Measurements from ENCODE around the gene NUDT4. TPM values are rescaled to one million over a fixed set of nuclear protein-coding genes. Genes with fewer than 3 reads are reported as not detected.

The NUDT4 gene
- polyA plus RNA-seq, 1 donor (not counting 4 experiments of a cell fraction or from before 2014, with no cell fraction given) = 33.2 TPM

DNA sequence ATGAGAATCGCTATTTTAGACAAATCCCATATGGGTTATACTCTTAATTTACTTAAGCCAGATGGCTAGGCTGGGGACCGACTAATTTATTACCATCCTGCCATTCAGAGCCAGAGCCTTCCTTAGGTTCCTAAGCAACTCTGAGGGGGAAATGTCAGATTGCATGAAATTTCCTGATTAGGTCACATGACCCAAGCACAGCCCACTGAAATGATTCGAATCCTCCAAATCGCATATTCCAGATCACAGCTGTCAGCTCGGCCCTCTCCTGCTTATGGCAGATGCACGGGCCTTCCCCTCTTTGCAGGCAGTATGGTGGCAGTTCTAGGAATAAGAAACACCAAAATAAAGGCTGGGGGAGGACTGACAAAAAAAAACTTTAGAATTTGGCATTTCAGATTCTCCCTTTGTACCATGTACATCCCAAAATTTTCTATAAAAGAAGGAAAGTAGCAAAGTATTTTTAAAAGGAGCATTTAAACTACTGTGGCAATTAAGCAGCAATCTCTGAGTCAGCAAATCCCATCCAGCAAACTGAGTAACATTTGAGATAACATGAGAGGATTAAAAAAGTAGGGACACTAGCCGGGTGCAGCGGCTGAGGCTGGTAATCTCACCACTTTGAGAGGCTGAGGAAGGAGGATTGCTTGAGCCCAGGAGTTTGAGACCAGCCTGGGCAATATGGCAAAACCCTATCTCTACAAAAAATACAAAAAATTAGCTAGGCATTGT, 30.5 kb upstream of the NUDT4 start:
- FAIRE-seq = no peak

DNA sequence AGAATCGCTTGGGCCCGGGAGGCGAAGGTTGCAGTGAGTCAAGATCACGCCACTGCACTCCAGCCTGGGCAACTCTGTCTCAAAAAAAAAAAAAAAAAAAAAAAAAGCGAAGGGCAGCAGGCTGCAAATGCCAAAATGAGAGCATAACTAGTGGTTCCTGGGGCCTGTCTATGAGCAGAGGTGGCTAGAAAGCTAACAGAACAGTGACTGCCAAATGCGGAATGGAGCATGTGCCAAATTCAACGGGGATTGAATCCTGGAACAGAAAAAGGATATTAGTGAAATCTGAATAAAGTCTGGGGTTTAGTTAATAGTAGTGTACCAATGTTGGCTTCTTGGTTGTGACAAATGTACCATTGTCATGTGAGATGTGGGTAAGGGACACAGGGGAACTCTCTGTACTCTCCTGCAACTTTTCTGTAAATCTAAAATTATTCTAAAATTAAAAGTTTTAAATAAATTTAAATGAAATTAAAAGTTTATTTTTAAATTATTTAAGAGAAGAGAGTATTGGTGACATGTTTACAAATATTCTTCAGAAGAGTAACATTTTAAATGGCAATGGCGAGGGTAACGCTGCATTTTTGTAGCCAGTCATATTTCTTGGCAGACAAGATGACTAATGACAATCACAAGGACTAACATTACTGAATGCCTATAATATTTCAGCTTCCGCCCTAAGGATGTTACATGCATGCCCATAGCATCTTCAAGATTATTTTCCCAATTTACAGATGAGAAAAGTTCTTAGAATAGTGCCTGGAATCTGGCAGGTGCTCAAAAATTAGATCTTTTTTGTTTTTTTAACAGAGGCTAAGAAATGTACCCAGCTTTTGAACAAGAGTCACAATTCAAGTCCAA, 28.9 kb upstream of the NUDT4 start:
- no peak overlapping the region for H3K9ac ChIP-seq (ENCODE audit: control insufficient read depth, extremely low read depth, insufficient read depth, low read length)
- dilution Hi-C loops (cut with MboI; ENCODE audit: extremely low pct_ligation_motif_present, low sequenced_read_pairs) = no loop called here
- H2AFZ ChIP-seq (ENCODE audit: control insufficient read depth, low read length) = no peak overlapping the region
- no peak overlapping the region for H3K4me3 ChIP-seq (ENCODE audit: control insufficient read depth in 2 of 3, extremely low read depth in 1 of 3, insufficient read depth in 2 of 3, low read depth in 1 of 3, low read length in 3 of 3)
- H3K4me1 ChIP-seq (ENCODE audit: control insufficient read depth, extremely low read depth, insufficient read depth, low read length) = peaks cover 7% of the 10 kb centered on the region
- no peak overlapping the region for H3K4me2 ChIP-seq (ENCODE audit: control insufficient read depth, extremely low read depth, insufficient read depth, low read depth, low read length)
- no peaks in the 10 kb centered on the region for H3K79me2 ChIP-seq (ENCODE audit: control insufficient read depth, insufficient read depth, low read length)
- H3K9me1 ChIP-seq (ENCODE audit: control insufficient read depth, extremely low read depth, insufficient read depth, low read length) = no peaks in the 10 kb centered on the region
- no peaks in the 10 kb centered on the region for H4K20me1 ChIP-seq (ENCODE audit: control insufficient read depth, extremely low read depth, insufficient read depth, low read length)
- no peaks in the 10 kb centered on the region for H3K27me3 ChIP-seq (ENCODE audit: control insufficient read depth, extremely low read depth, insufficient read depth, low read length)
- no peak for TF ChIP-seq EZH2 (IDR thresholded peaks at IDR 0.05; ENCODE audit: low read length)
- TF ChIP-seq, protein P1, sequence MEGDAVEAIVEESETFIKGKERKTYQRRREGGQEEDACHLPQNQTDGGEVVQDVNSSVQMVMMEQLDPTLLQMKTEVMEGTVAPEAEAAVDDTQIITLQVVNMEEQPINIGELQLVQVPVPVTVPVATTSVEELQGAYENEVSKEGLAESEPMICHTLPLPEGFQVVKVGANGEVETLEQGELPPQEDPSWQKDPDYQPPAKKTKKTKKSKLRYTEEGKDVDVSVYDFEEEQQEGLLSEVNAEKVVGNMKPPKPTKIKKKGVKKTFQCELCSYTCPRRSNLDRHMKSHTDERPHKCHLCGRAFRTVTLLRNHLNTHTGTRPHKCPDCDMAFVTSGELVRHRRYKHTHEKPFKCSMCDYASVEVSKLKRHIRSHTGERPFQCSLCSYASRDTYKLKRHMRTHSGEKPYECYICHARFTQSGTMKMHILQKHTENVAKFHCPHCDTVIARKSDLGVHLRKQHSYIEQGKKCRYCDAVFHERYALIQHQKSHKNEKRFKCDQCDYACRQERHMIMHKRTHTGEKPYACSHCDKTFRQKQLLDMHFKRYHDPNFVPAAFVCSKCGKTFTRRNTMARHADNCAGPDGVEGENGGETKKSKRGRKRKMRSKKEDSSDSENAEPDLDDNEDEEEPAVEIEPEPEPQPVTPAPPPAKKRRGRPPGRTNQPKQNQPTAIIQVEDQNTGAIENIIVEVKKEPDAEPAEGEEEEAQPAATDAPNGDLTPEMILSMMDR (optimal IDR thresholded peaks at IDR 0.05 in 1 of 3, IDR thresholded peaks at IDR 0.05 in 1 of 3, conservative IDR thresholded peaks at IDR 0.05 in 1 of 3; ENCODE audit: extremely low read depth in 1 of 3, insufficient read depth in 2 of 3, low read length in 3 of 3) = no peak
- H3K36me3 ChIP-seq (ENCODE audit: control insufficient read depth in 2 of 2, extremely low read depth in 1 of 2, insufficient read depth in 2 of 2, low read length in 2 of 2) = no peaks in the 10 kb centered on the region
- H3K9me3 ChIP-seq (ENCODE audit: control insufficient read depth, low read depth, low read length) = no peaks in the 10 kb centered on the region
- H3K27ac ChIP-seq (ENCODE audit: control insufficient read depth, insufficient read depth, low read length) = no peak overlapping the region
- DNase-seq (ENCODE audit: low read depth, low spot score) = no peak
- FAIRE-seq = no peak

More for the DNA sequence above, 30.5 kb upstream of the NUDT4 start:
- no peaks in the 10 kb centered on the region for H3K9me3 ChIP-seq (ENCODE audit: control insufficient read depth, low read depth, low read length)
- H3K4me3 ChIP-seq (ENCODE audit: control insufficient read depth in 2 of 3, extremely low read depth in 1 of 3, insufficient read depth in 2 of 3, low read depth in 1 of 3, low read length in 3 of 3) = no peak overlapping the region
- no peak for DNase-seq (ENCODE audit: low read depth, low spot score)
- H3K27me3 ChIP-seq (ENCODE audit: control insufficient read depth, extremely low read depth, insufficient read depth, low read length) = no peaks in the 10 kb centered on the region
- no peak overlapping the region for H3K27ac ChIP-seq (ENCODE audit: control insufficient read depth, insufficient read depth, low read length)
- dilution Hi-C loops (cut with MboI; ENCODE audit: extremely low pct_ligation_motif_present, low sequenced_read_pairs) = no loop called here
- H3K4me1 ChIP-seq (ENCODE audit: control insufficient read depth, extremely low read depth, insufficient read depth, low read length) = peaks cover 7% of the 10 kb centered on the region
- H3K9me1 ChIP-seq (ENCODE audit: control insufficient read depth, extremely low read depth, insufficient read depth, low read length) = no peaks in the 10 kb centered on the region
- H3K36me3 ChIP-seq (ENCODE audit: control insufficient read depth in 2 of 2, extremely low read depth in 1 of 2, insufficient read depth in 2 of 2, low read length in 2 of 2) = no peaks in the 10 kb centered on the region
- TF ChIP-seq EZH2 (IDR thresholded peaks at IDR 0.05; ENCODE audit: low read length) = no peak
- TF ChIP-seq, protein P1 (optimal IDR thresholded peaks at IDR 0.05 in 1 of 3, IDR thresholded peaks at IDR 0.05 in 1 of 3, conservative IDR thresholded peaks at IDR 0.05 in 1 of 3; ENCODE audit: extremely low read depth in 1 of 3, insufficient read depth in 2 of 3, low read length in 3 of 3) = no peak
- H2AFZ ChIP-seq (ENCODE audit: control insufficient read depth, low read length) = no peak overlapping the region
- H4K20me1 ChIP-seq (ENCODE audit: control insufficient read depth, extremely low read depth, insufficient read depth, low read length) = no peaks in the 10 kb centered on the region
- no peak overlapping the region for H3K9ac ChIP-seq (ENCODE audit: control insufficient read depth, extremely low read depth, insufficient read depth, low read length)
- H3K79me2 ChIP-seq (ENCODE audit: control insufficient read depth, insufficient read depth, low read length) = no peaks in the 10 kb centered on the region
- H3K4me2 ChIP-seq (ENCODE audit: control insufficient read depth, extremely low read depth, insufficient read depth, low read depth, low read length) = no peak overlapping the region

Data from keratinocyte (primary cell).